ENCODE data around the gene FAM210B. TPM values are rescaled to one million over a fixed set of nuclear protein-coding genes. Genes with fewer than 3 reads are reported as not detected.

FAM210B gene
- total and polyA plus RNA-seq, 2 of the 13 experiments (the other 11 are each of a cell fraction or from before 2014, with no cell fraction given), result 75.9 to 107 TPM

GRCh38 chr20:56392132-56392880 is 33.5 kb downstream of the FAM210B start, which contains the start of the genes AURKA and CSTF1 (continued):
- peak; percentile 86 for TF ChIP-seq TFE3 (CRISPR knock-in tag; IDR thresholded peaks at IDR 0.05)
- peak; percentile 100 for TF ChIP-seq HNF4A (CRISPR knock-in tag; IDR thresholded peaks at IDR 0.05)
- peak; percentile 97 for TF ChIP-seq POLR2AphosphoS2 (IDR thresholded peaks at IDR 0.05; ENCODE audit: low read depth, low read length)
- TF ChIP-seq MTF1 (CRISPR knock-in tag; IDR thresholded peaks at IDR 0.05), result peak; percentile 94
- TF ChIP-seq ZNF777 (CRISPR knock-in tag; IDR thresholded peaks at IDR 0.05), result peak; percentile 81
- peak; percentile 98 for TF ChIP-seq HOXD1 (CRISPR knock-in tag; IDR thresholded peaks at IDR 0.05)
- no peak for TF ChIP-seq ZFAT (CRISPR knock-in tag; conservative IDR thresholded peaks at IDR 0.05)
- peak; percentile 98 for TF ChIP-seq ASH2L (IDR thresholded peaks at IDR 0.05; ENCODE audit: insufficient read length, low read depth, low read length)
- TF ChIP-seq ZNF572 (CRISPR knock-in tag; IDR thresholded peaks at IDR 0.05), result peak; percentile 89; the same call in 1 of the 2 replicates
- TF ChIP-seq STAG1 (CRISPR knock-in tag; IDR thresholded peaks at IDR 0.05), result peak; percentile 1; the same call in 1 of the 2 replicates
- peak; percentile 86 for TF ChIP-seq SIX1 (CRISPR knock-in tag; IDR thresholded peaks at IDR 0.05; ENCODE audit: borderline replicate concordance)
- peak; percentile 95 for TF ChIP-seq ZNF883 (CRISPR knock-in tag; IDR thresholded peaks at IDR 0.05; ENCODE audit: not compliant biosample characterization)
- TF ChIP-seq FOXA1 (IDR thresholded peaks at IDR 0.05), result no peak
- TF ChIP-seq FOXA1 (CRISPR knock-in tag; IDR thresholded peaks at IDR 0.05), result peak; percentile 79
- no peak for TF ChIP-seq ZNF496 (CRISPR knock-in tag; IDR thresholded peaks at IDR 0.05; ENCODE audit: insufficient replicate concordance)
- peak; percentile 75; the same call in 1 of the 2 replicates for TF ChIP-seq ZNF740 (CRISPR knock-in tag; IDR thresholded peaks at IDR 0.05)
- TF ChIP-seq ZNF12 (CRISPR knock-in tag; IDR thresholded peaks at IDR 0.05), result no peak; the same call in 1 of the 2 replicates
- TF ChIP-seq ZNF543 (CRISPR knock-in tag; IDR thresholded peaks at IDR 0.05), result peak; percentile 79; the same call in 1 of the 2 replicates
- TF ChIP-seq, protein P1, sequence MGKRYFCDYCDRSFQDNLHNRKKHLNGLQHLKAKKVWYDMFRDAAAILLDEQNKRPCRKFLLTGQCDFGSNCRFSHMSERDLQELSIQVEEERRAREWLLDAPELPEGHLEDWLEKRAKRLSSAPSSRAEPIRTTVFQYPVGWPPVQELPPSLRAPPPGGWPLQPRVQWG (CRISPR knock-in tag; IDR thresholded peaks at IDR 0.05; ENCODE audit: borderline replicate concordance, low read depth), result no peak
- peak; percentile 50; the same call in 1 of the 2 replicates for TF ChIP-seq PAWR (CRISPR knock-in tag; IDR thresholded peaks at IDR 0.05; ENCODE audit: borderline replicate concordance)
- peak; percentile 93 for TF ChIP-seq SRY (CRISPR knock-in tag; IDR thresholded peaks at IDR 0.05)
- peak; percentile 77; the same call in 1 of the 2 replicates for TF ChIP-seq HHEX (CRISPR knock-in tag; IDR thresholded peaks at IDR 0.05)
- TF ChIP-seq RFXAP (CRISPR knock-in tag; IDR thresholded peaks at IDR 0.05; ENCODE audit: borderline replicate concordance), result peak; percentile 98
